ENCODE data around the gene SLFNL1.

Gene SLFNL1

DNA sequence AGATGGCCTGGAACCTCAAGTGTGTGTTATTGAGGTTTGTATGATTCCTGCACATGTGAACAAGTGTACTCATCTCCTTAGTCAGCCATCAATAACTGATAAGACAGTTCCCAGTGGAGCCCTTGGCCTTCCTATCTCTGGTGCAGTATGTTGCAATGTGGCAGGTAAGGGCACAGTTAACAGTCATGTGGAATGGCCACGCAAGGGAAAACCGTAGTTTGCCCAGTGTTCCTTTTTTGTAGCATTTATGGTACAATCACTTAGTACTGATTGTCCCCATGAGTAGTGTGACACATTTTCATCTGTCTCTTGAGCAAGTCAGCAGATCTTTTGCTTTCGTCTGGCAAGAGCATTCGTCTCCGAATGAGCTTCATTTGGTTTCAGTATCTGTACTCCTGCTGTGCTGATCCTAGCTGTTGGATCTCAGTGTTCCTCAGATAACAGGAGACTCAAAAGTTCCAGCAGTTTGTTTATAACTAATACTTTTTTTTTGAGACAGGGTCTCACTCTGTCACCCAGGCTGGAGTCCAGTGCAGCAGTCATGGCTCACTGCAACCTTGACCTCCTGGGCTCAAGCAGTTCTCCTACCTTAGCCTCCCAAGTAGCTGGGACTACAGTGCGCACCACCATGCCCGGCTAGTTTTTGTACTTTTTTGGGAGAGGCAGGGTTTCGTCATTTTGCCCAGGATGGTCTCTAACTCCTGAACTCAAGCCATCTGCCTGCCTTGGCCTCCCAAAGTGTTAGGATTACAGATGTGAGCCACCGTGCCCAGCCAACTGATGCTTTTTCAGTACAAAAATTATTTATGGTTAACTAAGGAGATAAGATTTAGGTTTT, 33.9 kb downstream of the SLFNL1 start:
- H3K9me3 ChIP-seq (ENCODE audit: control insufficient read depth, insufficient read depth, low read length) = no peaks in the 10 kb centered on the region
- H3K36me3 ChIP-seq (ENCODE audit: insufficient read depth, low read length) = peaks cover 57% of the 10 kb centered on the region
- H3K4me1 ChIP-seq (ENCODE audit: insufficient read depth, low read length) = no peaks in the 10 kb centered on the region
- H3K9ac ChIP-seq (ENCODE audit: low read depth, low read length) = no peak overlapping the region

DNA sequence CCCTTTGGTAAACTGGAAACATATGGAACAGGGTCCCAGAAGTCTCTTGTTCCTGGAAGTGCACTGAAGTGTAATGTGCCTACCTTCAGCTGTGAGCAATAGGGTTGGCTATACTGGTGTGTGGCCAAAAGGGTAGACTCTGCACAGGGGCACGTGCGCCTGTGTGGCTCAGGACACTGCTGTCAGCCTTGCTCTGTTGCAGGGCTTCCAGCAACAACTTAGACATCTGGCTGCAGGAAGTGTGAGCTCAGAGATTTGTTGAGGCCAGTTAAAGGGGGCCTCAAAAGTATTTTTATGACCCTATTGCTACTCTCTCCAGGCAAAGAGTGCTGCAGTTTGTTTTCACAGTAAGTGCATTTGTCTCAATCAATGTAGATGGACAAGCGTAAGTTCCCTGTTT, 34.6 kb downstream of the SLFNL1 start:
- peaks cover 55% of the 10 kb centered on the region for H3K36me3 ChIP-seq (ENCODE audit: insufficient read depth, low read length)
- peaks cover under 1% of the 10 kb centered on the region; the same call in 1 of the 2 replicates for H3K4me1 ChIP-seq (ENCODE audit: insufficient read depth, low read length)

DNA sequence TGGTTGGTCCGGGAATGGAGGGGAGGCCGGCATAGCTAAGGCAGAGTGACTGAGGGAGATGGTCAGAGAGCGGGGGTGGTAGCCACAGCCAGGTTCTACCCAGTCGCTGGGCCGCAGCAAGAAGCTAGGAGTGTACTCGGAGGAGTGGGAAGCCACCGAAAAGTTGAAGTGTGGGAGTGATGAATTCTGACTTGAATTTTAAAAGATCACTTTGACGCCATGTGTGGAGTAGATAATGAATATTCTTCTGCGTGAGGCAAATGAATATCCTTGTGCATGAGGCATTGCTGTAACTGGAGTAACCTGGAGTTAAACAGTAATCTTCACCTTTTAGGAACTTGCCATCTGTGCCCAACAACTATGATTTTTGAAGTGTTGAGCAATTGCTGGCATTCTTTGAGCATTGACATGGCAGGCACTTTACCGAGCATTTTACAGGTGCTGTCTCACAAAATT, 35.2 kb downstream of the SLFNL1 start:
- Histone ChIP-seq H3K4me1 (ENCODE audit: insufficient read depth, low read length) (peaks cover 6% of the 10 kb centered on the region), H3K36me3 (ENCODE audit: insufficient read depth, low read length) (peaks cover 49% of the 10 kb centered on the region)

More for the DNA sequence above, 34.6 kb downstream of the SLFNL1 start:
- Histone ChIP-seq H3K9me3 (ENCODE audit: control insufficient read depth, insufficient read depth, low read length) (no peaks in the 10 kb centered on the region), H3K9ac (ENCODE audit: low read depth, low read length) (no peak overlapping the region)

DNA sequence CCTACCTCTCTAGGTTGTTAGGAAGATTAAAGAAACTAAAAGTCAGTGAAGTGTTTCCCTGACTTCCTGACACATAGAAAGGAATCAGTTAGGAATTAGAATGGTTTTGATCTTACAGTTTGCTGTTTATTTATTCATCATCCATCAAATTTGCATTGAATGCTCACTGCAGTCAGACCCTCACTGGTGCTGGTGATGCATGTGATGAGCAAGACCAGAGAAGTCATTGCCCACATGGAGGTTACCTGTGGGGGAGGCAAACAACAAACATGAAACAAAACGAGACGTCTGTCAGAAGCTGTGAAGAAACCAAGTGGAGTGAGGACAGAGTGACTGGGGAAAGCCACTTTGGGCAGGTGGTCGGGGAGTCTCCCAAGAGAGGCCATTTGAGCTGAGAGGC, 35.6 kb downstream of the SLFNL1 start:
- H3K4me1 ChIP-seq (ENCODE audit: insufficient read depth, low read length) = peaks cover 11% of the 10 kb centered on the region
- no peaks in the 10 kb centered on the region for H3K9me3 ChIP-seq (ENCODE audit: control insufficient read depth, insufficient read depth, low read length)
- H3K9ac ChIP-seq (ENCODE audit: low read depth, low read length) = no peak overlapping the region
- peaks cover 44% of the 10 kb centered on the region for H3K36me3 ChIP-seq (ENCODE audit: insufficient read depth, low read length)

More for the DNA sequence above, 35.2 kb downstream of the SLFNL1 start:
- H3K9ac ChIP-seq (ENCODE audit: low read depth, low read length) = no peak overlapping the region
- no peaks in the 10 kb centered on the region for H3K9me3 ChIP-seq (ENCODE audit: control insufficient read depth, insufficient read depth, low read length)

GRCh38 chr1:40985161-40985560, 36.4 kb downstream of the SLFNL1 start:
- Histone ChIP-seq H3K9ac (ENCODE audit: low read depth, low read length) (no peak overlapping the region), H3K36me3 (ENCODE audit: insufficient read depth, low read length) (peaks cover 38% of the 10 kb centered on the region), H3K9me3 (ENCODE audit: control insufficient read depth, insufficient read depth, low read length) (no peaks in the 10 kb centered on the region), H3K4me1 (ENCODE audit: insufficient read depth, low read length) (peaks cover 11% of the 10 kb centered on the region)

GRCh38 chr1:40984531-40984930, 37.0 kb downstream of the SLFNL1 start:
- Histone ChIP-seq H3K36me3 (ENCODE audit: insufficient read depth, low read length) (peaks cover 36% of the 10 kb centered on the region), H3K9ac (ENCODE audit: low read depth, low read length) (no peak overlapping the region), H3K9me3 (ENCODE audit: control insufficient read depth, insufficient read depth, low read length) (no peaks in the 10 kb centered on the region), H3K4me1 (ENCODE audit: insufficient read depth, low read length) (peaks cover 11% of the 10 kb centered on the region)

DNA sequence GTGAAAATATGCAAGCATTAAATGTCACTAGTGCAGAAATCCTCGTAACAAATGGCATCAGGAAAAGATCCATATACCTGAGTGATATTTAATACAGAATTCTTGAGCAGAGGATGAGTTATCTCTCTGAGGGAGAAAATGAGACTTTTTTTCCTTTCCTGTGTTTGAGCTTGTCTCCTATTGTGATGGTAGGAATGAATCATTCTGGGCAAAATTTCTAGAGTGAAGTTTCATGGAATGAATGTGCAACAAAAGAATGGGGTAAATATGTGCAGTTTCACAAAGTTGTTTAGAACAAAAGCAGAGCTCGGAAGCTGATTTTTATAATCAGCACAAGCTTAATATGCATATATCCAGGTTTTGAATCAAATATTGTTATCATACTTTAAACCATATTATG, 37.5 kb downstream of the SLFNL1 start:
- H3K9ac ChIP-seq (ENCODE audit: low read depth, low read length) = no peak overlapping the region

DNA sequence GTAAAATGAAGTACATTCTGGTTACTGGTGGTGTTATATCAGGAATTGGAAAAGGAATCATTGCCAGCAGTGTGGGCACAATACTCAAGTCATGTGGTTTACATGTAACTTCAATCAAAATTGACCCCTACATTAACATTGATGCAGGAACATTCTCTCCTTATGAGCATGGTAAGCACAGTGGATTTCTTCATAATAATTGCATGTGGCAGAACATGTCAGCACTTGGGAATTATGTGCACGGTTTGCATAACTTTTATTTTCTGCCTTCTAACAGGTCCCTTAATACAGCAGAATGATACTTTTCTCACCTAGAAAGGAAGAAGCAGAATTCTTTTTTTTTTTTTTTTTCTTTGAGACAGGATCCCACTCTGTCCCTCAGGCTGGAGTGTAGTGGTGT, 38.2 kb downstream of the SLFNL1 start:
- peaks cover 11% of the 10 kb centered on the region for H3K4me1 ChIP-seq (ENCODE audit: insufficient read depth, low read length)

More for the DNA sequence above, 37.5 kb downstream of the SLFNL1 start:
- no peaks in the 10 kb centered on the region for H3K9me3 ChIP-seq (ENCODE audit: control insufficient read depth, insufficient read depth, low read length)
- peaks cover 11% of the 10 kb centered on the region for H3K4me1 ChIP-seq (ENCODE audit: insufficient read depth, low read length)
- H3K36me3 ChIP-seq (ENCODE audit: insufficient read depth, low read length) = peaks cover 32% of the 10 kb centered on the region

GRCh38 chr1:40982721-40983120, 38.8 kb downstream of the SLFNL1 start:
- H3K9ac ChIP-seq (ENCODE audit: low read depth, low read length) = no peak overlapping the region
- H3K9me3 ChIP-seq (ENCODE audit: control insufficient read depth, insufficient read depth, low read length) = no peaks in the 10 kb centered on the region
- peaks cover 11% of the 10 kb centered on the region for H3K4me1 ChIP-seq (ENCODE audit: insufficient read depth, low read length)
- peaks cover 25% of the 10 kb centered on the region for H3K36me3 ChIP-seq (ENCODE audit: insufficient read depth, low read length)

More for the DNA sequence above, 38.2 kb downstream of the SLFNL1 start:
- peaks cover 26% of the 10 kb centered on the region for H3K36me3 ChIP-seq (ENCODE audit: insufficient read depth, low read length)
- no peak overlapping the region for H3K9ac ChIP-seq (ENCODE audit: low read depth, low read length)
- no peaks in the 10 kb centered on the region for H3K9me3 ChIP-seq (ENCODE audit: control insufficient read depth, insufficient read depth, low read length)

- H3K9me3 ChIP-seq (ENCODE audit: control insufficient read depth, insufficient read depth, low read length) = no peaks in the 10 kb centered on the region
- H3K36me3 ChIP-seq (ENCODE audit: insufficient read depth, low read length) = peaks cover 19% of the 10 kb centered on the region
- H3K9ac ChIP-seq (ENCODE audit: low read depth, low read length) = no peak overlapping the region
- H3K4me1 ChIP-seq (ENCODE audit: insufficient read depth, low read length) = peaks cover 11% of the 10 kb centered on the region
Observed at GRCh38 chr1:40981691-40982448, 39.7 kb downstream of the SLFNL1 start.

DNA sequence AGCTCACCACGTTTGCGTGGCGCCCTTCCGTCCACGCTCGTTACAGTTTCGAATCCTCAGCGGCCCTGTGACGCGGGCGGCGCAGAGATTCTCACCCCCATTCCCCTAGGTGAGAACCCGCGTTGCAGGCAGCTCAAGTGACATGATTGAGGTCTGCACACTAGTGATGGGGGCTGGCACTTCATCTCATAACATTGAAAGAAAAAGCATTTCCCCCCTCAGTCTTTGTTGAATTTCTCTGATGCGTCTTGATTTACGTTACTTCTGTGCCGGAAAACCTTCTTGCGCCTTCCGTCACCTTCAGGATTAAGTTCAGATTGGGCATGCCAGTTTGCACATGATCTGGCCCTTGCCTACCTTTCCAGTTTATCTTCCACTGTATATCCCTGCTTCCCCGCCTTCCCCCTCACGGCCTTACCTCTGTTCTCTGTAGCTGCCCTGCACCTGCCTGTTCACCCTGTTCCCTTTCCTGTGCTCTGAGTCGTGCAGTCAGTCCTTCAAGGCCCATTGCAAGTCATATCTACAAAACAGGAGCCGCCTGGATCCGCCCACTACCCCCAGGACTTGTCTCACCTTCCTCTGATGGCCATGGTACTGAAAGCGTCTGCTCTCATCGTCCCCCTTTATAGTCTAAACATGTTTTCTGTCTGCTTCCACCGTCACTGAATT, 40.9 kb downstream of the SLFNL1 start:
- Histone ChIP-seq H3K9me3 (ENCODE audit: control insufficient read depth, insufficient read depth, low read length) (no peaks in the 10 kb centered on the region), H3K36me3 (ENCODE audit: insufficient read depth, low read length) (peaks cover 18% of the 10 kb centered on the region), H3K9ac (ENCODE audit: low read depth, low read length) (peak overlapping the region; percentile 64), H3K4me1 (ENCODE audit: insufficient read depth, low read length) (peaks cover 11% of the 10 kb centered on the region)

- Histone ChIP-seq H3K4me1 (ENCODE audit: insufficient read depth, low read length) (peaks cover 11% of the 10 kb centered on the region), H3K36me3 (ENCODE audit: insufficient read depth, low read length) (peaks cover 14% of the 10 kb centered on the region), H3K9me3 (ENCODE audit: control insufficient read depth, insufficient read depth, low read length) (no peaks in the 10 kb centered on the region), H3K9ac (ENCODE audit: low read depth, low read length) (peak overlapping the region; percentile 64)
Observed at GRCh38 chr1:40980068-40980452, 41.5 kb downstream of the SLFNL1 start.

DNA sequence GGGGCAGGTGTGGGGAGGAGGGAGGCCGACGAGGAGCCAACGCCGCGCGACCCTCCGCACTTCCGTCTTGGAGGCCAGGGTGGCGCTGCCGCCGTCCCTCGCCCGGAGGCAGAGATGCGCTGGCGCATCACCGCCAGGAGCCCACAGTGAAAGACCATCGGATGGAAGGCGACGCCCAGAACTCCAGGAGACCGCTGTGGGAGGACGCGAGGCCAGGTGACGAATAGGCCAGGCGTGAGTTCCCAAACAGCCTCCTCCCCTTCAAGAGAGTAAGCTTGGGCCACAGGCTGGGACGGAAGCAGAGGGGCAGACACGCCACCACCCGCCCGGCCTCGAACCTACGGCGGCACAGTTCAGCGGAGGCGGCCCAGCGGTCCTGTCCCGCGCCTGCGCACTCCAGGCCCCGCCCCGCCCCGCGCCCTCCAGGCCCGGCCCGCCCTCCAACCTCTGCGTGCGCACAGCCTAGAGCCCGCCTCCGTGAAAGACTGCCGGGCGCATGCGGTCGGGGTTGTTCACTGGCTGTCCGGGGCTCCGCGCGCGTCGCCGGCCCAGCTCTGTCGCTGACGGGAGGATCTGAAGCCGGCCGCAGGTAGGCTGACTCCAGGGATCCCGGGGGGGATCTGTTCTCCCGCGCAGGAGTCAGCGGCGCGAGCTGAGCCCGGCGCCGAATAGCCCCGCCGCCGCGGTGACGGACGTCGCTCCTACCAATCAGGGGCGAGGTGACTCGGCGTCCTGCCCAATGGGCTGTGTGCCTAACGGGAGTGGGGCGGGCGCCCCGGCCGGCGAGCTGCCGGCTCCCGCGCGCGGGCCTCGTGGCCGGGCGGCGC, 42.1 kb downstream of the SLFNL1 start, which contains the start of gene CTPS1:
Gene CTPS1, plus strand, starts transcription at position 456 of the 827 bp plus-strand sequence. CDS start 3,595 bp downstream, outside the sequence.
- Histone ChIP-seq H3K4me1 (ENCODE audit: insufficient read depth, low read length) (peaks cover 11% of the 10 kb centered on the region), H3K9me3 (ENCODE audit: control insufficient read depth, insufficient read depth, low read length) (no peaks in the 10 kb centered on the region), H3K9ac (ENCODE audit: low read depth, low read length) (peak within 1 kb of the TSS; percentile 64), H3K36me3 (ENCODE audit: insufficient read depth, low read length) (peaks cover 8% of the 10 kb centered on the region; the same call in 1 of the 2 replicates)

Measured in ES-I3 (cell line).